Measurements from ENCODE around the gene ATP5PF.
"Not testable (repeated sequence)": the region's sequence is repeated elsewhere in the genome, so short reads cannot be mapped to it uniquely, and the experiment has no call there.

ATP5PF gene

GRCh38 chr21:25721987-25722386, 12.7 kb downstream of the ATP5PF start:
- no peak for DNase-seq

GRCh38 chr21:25717491-25718147, 17.1 kb downstream of the ATP5PF start:
- peak in 1 of 4 experiments; percentile 19 for DNase-seq

GRCh38 chr21:25714066-25714465, 20.6 kb downstream of the ATP5PF start:
- not testable (repeated sequence) for DNase-seq

- no peak for DNase-seq
Measured at GRCh38 chr21:25710550-25710949, 24.2 kb downstream of the ATP5PF start.

GRCh38 chr21:25709684-25710265, 24.9 kb downstream of the ATP5PF start:
- DNase-seq: no peak

- peak; percentile 66 to 81 (median 69) for DNase-seq
Measured at GRCh38 chr21:25708467-25709065, 26.1 kb downstream of the ATP5PF start.

- DNase-seq: peak in 2 of 4 experiments; percentile 10 to 26
Measured at GRCh38 chr21:25701529-25701928, 33.2 kb downstream of the ATP5PF start.

GRCh38 chr21:25700741-25701140, 34.0 kb downstream of the ATP5PF start:
- DNase-seq: no peak

- DNase-seq: not testable (repeated sequence)
Measured at GRCh38 chr21:25695461-25695860, 39.2 kb downstream of the ATP5PF start.

GRCh38 chr21:25691976-25692375, 42.7 kb downstream of the ATP5PF start:
- no peak for DNase-seq

- no peak for DNase-seq
Measured at GRCh38 chr21:25689226-25689625, 45.5 kb downstream of the ATP5PF start.

- no peak for DNase-seq
Measured at GRCh38 chr21:25688275-25689155, 46.2 kb downstream of the ATP5PF start.

GRCh38 chr21:25687787-25688186, 46.9 kb downstream of the ATP5PF start:
- no peak for DNase-seq

- DNase-seq: no peak
Measured at GRCh38 chr21:25682382-25682781, 52.3 kb downstream of the ATP5PF start.

GRCh38 chr21:25676451-25676850, 58.3 kb downstream of the ATP5PF start:
- DNase-seq: no peak

All from suppressor macrophage (primary cell).